ENCODE data around the gene CAPSL. TPM values are rescaled to one million over a fixed set of nuclear protein-coding genes. Genes with fewer than 3 reads are reported as not detected.

CAPSL gene
- total and polyA plus RNA-seq, 2 donors (not counting 1 experiment from before 2014, with no cell fraction given) = not detected

DNA sequence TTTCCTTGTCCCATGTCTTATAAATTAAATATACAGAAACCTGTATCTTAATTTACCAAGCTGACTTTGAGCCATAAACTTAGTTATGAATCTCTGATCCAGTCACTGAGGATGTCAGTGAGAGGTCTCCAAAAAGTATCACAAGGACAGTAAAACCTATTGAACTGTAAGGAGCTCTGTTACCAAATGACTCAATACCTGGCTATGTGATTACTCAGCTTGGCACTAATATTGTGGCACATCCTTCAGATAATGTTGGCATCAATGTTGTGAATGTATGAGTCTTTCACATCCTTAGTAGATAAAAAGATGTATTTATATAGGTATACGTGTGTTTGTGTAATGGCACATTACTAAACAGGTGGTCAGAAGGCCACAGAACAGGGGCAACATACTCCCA lies 18.0 kb upstream of the CAPSL start:
- no CpG with 5 or more reads among the region's 1 CpG for WGBS (ENCODE audit: insufficient coverage)
- Histone ChIP-seq H3K4me3 (ENCODE audit: control extremely low read depth in 1 of 5, extremely low read depth in 1 of 5, insufficient read depth in 1 of 5, low read depth in 2 of 5, low read length in 4 of 5) (no peak overlapping the region), H3K36me3 (replicated peaks in 1 of 2; ENCODE audit: control extremely low read depth in 1 of 2, control insufficient read depth in 1 of 2, extremely low read depth in 1 of 2, insufficient read depth in 2 of 2, low read length in 1 of 2) (no peaks in the 10 kb centered on the region), H3K4me1 (ENCODE audit: control insufficient read depth in 2 of 2, insufficient read depth in 2 of 2, low read length in 2 of 2) (no peaks in the 10 kb centered on the region), H3K27ac (ENCODE audit: low read length in 2 of 2) (no peak overlapping the region), H3K9ac (ENCODE audit: low read length) (no peak overlapping the region), H3K79me2 (ENCODE audit: control insufficient read depth, insufficient read depth, low read length) (no peaks in the 10 kb centered on the region), H2AFZ (ENCODE audit: insufficient read depth, low read depth, low read length, poor library complexity, severe bottlenecking) (no peak overlapping the region), H3K9me3 (ENCODE audit: control extremely low read depth in 1 of 3, control insufficient read depth in 2 of 3, insufficient read depth in 1 of 3, low read length in 2 of 3) (peaks cover 0 to 11% (median 0%) of the 10 kb centered on the region in 3 donors), H4K20me1 (ENCODE audit: control insufficient read depth, insufficient read depth, low read length, poor library complexity, severe bottlenecking) (no peaks in the 10 kb centered on the region), H3K4me2 (replicated peaks; ENCODE audit: low read depth, low read length, poor library complexity, severe bottlenecking) (no peak overlapping the region), H3K27me3 (replicated peaks in 1 of 4; ENCODE audit: control extremely low read depth in 1 of 4, control insufficient read depth in 3 of 4, insufficient read depth in 4 of 4, low read length in 3 of 4) (no peaks in the 10 kb centered on the region)
- Mint-ChIP-seq H3K27ac (no peak overlapping the region), H3K9me3 (ENCODE audit: insufficient read depth) (peaks cover 3% of the 10 kb centered on the region), H3K4me3 (no peak overlapping the region), H3K27me3 (peaks cover 5% of the 10 kb centered on the region), H3K4me1 (no peaks in the 10 kb centered on the region)
- TF ChIP-seq, protein P1, sequence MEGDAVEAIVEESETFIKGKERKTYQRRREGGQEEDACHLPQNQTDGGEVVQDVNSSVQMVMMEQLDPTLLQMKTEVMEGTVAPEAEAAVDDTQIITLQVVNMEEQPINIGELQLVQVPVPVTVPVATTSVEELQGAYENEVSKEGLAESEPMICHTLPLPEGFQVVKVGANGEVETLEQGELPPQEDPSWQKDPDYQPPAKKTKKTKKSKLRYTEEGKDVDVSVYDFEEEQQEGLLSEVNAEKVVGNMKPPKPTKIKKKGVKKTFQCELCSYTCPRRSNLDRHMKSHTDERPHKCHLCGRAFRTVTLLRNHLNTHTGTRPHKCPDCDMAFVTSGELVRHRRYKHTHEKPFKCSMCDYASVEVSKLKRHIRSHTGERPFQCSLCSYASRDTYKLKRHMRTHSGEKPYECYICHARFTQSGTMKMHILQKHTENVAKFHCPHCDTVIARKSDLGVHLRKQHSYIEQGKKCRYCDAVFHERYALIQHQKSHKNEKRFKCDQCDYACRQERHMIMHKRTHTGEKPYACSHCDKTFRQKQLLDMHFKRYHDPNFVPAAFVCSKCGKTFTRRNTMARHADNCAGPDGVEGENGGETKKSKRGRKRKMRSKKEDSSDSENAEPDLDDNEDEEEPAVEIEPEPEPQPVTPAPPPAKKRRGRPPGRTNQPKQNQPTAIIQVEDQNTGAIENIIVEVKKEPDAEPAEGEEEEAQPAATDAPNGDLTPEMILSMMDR (IDR thresholded peaks at IDR 0.05) = no peak
- no peak for TF ChIP-seq EZH2 (IDR thresholded peaks at IDR 0.05; ENCODE audit: borderline replicate concordance, insufficient read depth, low read depth, low read length, poor library complexity, severe bottlenecking)
- ChIA-PET POLR2A (no interaction called here), CTCF (no interaction called here)
- ATAC-seq (ENCODE audit: low read depth) (no peak), DNase-seq (no peak)
- intact Hi-C loops (cut with micrococcal nuclease) = no loop called here

DNA sequence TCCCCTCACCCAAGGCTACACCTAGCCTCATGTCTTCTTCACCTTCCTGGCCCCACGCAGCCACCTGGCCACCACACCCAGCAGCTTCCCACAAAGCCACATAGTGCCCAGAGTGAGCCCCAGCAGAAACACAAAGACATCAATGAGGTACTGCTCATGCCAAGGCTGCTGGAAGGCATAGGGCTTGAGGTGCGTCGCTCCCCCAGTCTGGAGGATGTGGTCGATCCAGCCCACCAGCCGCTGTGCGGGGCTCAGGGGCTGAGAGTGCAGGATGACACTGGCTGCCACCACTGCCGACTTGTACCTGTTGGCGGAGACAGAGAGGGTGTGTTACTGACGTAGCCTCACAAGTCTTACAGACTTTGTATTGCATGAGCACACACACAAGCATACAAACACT lies 15.8 kb upstream of the CAPSL start:
- ChIA-PET POLR2A (no interaction called here), CTCF (no interaction called here)
- Histone ChIP-seq H3K79me2 (ENCODE audit: control insufficient read depth, insufficient read depth, low read length) (no peaks in the 10 kb centered on the region), H3K9ac (ENCODE audit: low read length) (no peak overlapping the region), H4K20me1 (ENCODE audit: control insufficient read depth, insufficient read depth, low read length, poor library complexity, severe bottlenecking) (no peaks in the 10 kb centered on the region), H3K36me3 (replicated peaks in 1 of 2; ENCODE audit: control extremely low read depth in 1 of 2, control insufficient read depth in 1 of 2, extremely low read depth in 1 of 2, insufficient read depth in 2 of 2, low read length in 1 of 2) (no peaks in the 10 kb centered on the region), H3K4me1 (ENCODE audit: control insufficient read depth in 2 of 2, insufficient read depth in 2 of 2, low read length in 2 of 2) (no peaks in the 10 kb centered on the region), H3K9me3 (ENCODE audit: control extremely low read depth in 1 of 3, control insufficient read depth in 2 of 3, insufficient read depth in 1 of 3, low read length in 2 of 3) (peaks cover 0 to 5% (median 0%) of the 10 kb centered on the region in 3 donors), H3K27me3 (replicated peaks in 1 of 4; ENCODE audit: control extremely low read depth in 1 of 4, control insufficient read depth in 3 of 4, insufficient read depth in 4 of 4, low read length in 3 of 4) (no peaks in the 10 kb centered on the region), H3K27ac (ENCODE audit: low read length in 2 of 2) (no peak overlapping the region), H3K4me3 (ENCODE audit: control extremely low read depth in 1 of 5, extremely low read depth in 1 of 5, insufficient read depth in 1 of 5, low read depth in 2 of 5, low read length in 4 of 5) (no peak overlapping the region), H2AFZ (ENCODE audit: insufficient read depth, low read depth, low read length, poor library complexity, severe bottlenecking) (no peak overlapping the region), H3K4me2 (replicated peaks; ENCODE audit: low read depth, low read length, poor library complexity, severe bottlenecking) (no peak overlapping the region)
- Mint-ChIP-seq H3K27me3 (peaks cover 5% of the 10 kb centered on the region), H3K27ac (no peak overlapping the region), H3K4me1 (no peaks in the 10 kb centered on the region), H3K4me3 (no peak overlapping the region), H3K9me3 (ENCODE audit: insufficient read depth) (peaks cover 3% of the 10 kb centered on the region)
- no peak for ATAC-seq (ENCODE audit: low read depth)
- 86% methylated on average over 6 of the region's 9 CpGs for WGBS (ENCODE audit: insufficient coverage)
- intact Hi-C loops (cut with micrococcal nuclease) = no loop called here
- no peak for TF ChIP-seq EZH2 (IDR thresholded peaks at IDR 0.05; ENCODE audit: borderline replicate concordance, insufficient read depth, low read depth, low read length, poor library complexity, severe bottlenecking)
- TF ChIP-seq, protein P1 (IDR thresholded peaks at IDR 0.05) = no peak
- DNase-seq = no peak

Measured in B cell (primary cell).